ENCODE results near the gene MGAT5. TPM values are rescaled to one million over a fixed set of nuclear protein-coding genes. Genes with fewer than 3 reads are reported as not detected.

MGAT5 gene
- total RNA-seq, 4 donors from 2014 or later, result 34.1 to 47.5 (median 42.6) TPM

DNA sequence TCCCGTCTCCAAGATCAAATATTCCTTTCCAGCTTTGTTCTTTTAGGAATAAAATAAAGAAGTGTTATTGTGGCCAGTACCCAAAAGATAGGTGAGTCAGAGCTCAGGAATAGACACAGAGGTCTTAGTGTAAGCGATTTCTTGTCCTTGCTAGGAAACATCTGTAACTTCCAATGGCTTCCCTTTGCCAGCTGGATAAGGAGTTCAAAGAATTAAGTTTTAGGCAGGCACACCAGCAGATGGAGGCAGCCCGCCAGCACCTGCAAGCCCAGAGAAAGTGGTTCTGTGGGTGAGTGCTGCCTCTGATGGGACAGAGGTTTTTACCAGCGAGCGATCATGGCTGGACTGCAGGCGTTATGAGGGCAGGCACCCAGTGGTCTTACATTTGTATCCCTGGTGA is 125.4 kb downstream of the MGAT5 start:
- no peaks in the 10 kb centered on the region for H3K9me3 ChIP-seq
- no peak for TF ChIP-seq POLR2A (IDR thresholded peaks at IDR 0.05)
- peak in 1 of 2 donors; percentile 18 for TF ChIP-seq EP300 (IDR thresholded peaks at IDR 0.05)
- TF ChIP-seq, protein P1, sequence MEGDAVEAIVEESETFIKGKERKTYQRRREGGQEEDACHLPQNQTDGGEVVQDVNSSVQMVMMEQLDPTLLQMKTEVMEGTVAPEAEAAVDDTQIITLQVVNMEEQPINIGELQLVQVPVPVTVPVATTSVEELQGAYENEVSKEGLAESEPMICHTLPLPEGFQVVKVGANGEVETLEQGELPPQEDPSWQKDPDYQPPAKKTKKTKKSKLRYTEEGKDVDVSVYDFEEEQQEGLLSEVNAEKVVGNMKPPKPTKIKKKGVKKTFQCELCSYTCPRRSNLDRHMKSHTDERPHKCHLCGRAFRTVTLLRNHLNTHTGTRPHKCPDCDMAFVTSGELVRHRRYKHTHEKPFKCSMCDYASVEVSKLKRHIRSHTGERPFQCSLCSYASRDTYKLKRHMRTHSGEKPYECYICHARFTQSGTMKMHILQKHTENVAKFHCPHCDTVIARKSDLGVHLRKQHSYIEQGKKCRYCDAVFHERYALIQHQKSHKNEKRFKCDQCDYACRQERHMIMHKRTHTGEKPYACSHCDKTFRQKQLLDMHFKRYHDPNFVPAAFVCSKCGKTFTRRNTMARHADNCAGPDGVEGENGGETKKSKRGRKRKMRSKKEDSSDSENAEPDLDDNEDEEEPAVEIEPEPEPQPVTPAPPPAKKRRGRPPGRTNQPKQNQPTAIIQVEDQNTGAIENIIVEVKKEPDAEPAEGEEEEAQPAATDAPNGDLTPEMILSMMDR (IDR thresholded peaks at IDR 0.05), result no peak
- no peak for DNase-seq (ENCODE audit: low spot score in 2 of 2)
- H3K4me1 ChIP-seq, result peaks cover 0 to 11% (median 0%) of the 10 kb centered on the region in 4 donors
- H3K36me3 ChIP-seq, result peaks cover 0 to 3% (median 0%) of the 10 kb centered on the region in 3 donors
- H3K4me3 ChIP-seq, result no peak overlapping the region
- H3K27me3 ChIP-seq, result no peaks in the 10 kb centered on the region
- no peak overlapping the region for H3K27ac ChIP-seq
- WGBS, 2 donors, result 81 to 85% methylated on average over 6 of the region's 6 CpGs

DNA sequence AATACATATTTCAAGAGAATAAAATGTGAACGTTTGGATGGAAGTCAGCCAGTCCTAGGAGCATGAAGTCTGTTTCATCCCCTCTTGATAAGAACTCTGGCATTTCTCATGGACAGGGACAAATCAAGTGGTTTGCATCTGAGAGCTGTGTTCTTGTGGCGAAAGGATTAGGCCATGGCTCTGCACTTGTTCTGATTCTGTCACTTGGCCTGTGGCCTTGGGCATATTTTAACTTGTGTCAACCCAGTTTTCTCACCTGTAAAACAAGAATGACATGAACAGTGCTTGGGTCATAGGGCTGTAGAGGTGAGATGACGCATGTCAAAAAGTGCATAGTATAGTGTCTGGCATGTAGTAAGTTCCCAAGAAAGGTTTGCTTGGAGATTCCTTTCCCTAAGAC is 125.8 kb downstream of the MGAT5 start:
- Histone ChIP-seq H3K27ac (no peak overlapping the region), H3K4me3 (no peak overlapping the region), H3K4me1 (peaks cover 0 to 11% (median 0%) of the 10 kb centered on the region in 4 donors), H3K36me3 (peaks cover 0 to 3% (median 0%) of the 10 kb centered on the region in 3 donors), H3K9me3 (no peaks in the 10 kb centered on the region), H3K27me3 (no peaks in the 10 kb centered on the region)
- TF ChIP-seq EP300 (IDR thresholded peaks at IDR 0.05) (no peak), POLR2A (IDR thresholded peaks at IDR 0.05) (no peak)
- TF ChIP-seq, protein P1 (IDR thresholded peaks at IDR 0.05), result no peak
- 79 to 85% methylated on average over 3 of the region's 3 CpGs for WGBS, 2 donors
- no peak for DNase-seq (ENCODE audit: low spot score in 2 of 2)

DNA sequence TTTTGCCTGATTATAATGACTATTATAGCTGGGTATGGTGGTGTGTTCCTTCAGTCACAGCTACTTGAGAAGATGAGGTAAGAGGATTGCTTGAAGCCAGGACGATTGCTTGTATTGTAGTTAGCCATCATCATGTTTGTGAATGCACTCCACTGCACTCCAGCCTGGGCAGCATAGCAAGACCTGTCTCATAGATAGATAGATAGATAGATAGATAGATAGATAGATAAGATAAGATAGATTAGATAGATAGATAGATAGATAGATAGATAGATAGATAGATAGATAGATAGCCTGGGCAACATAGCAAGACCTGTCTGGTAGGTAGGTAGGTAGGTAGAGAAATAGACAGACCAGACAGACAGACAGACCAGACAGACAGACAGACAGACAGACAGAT is 127.3 kb downstream of the MGAT5 start:
- TF ChIP-seq, protein P1 (IDR thresholded peaks at IDR 0.05), result no peak
- TF ChIP-seq EP300 (IDR thresholded peaks at IDR 0.05) (no peak), POLR2A (IDR thresholded peaks at IDR 0.05) (no peak)
- Histone ChIP-seq H3K4me1 (peaks cover 0 to 4% (median 0%) of the 10 kb centered on the region in 4 donors), H3K9me3 (no peaks in the 10 kb centered on the region), H3K27ac (no peak overlapping the region), H3K4me3 (no peak overlapping the region), H3K27me3 (no peaks in the 10 kb centered on the region), H3K36me3 (peaks cover 0 to 3% (median 0%) of the 10 kb centered on the region in 3 donors)
- no peak for DNase-seq (ENCODE audit: low spot score in 2 of 2)
- 81 to 97% methylated on average over 1 of the region's 1 CpG for WGBS, 2 donors

GRCh38 chr2:134384131-134384530 is 130.3 kb downstream of the MGAT5 start:
- no peak overlapping the region for H3K4me3 ChIP-seq
- no peaks in the 10 kb centered on the region for H3K27me3 ChIP-seq
- H3K9me3 ChIP-seq, result no peaks in the 10 kb centered on the region
- H3K36me3 ChIP-seq, result peaks cover 0 to 3% (median 0%) of the 10 kb centered on the region in 3 donors
- no peak overlapping the region for H3K27ac ChIP-seq
- DNase-seq (ENCODE audit: low spot score in 2 of 2), result no peak
- WGBS, 2 donors, result 96% methylated on average over 4 of the region's 4 CpGs
- TF ChIP-seq, protein P1 (IDR thresholded peaks at IDR 0.05), result no peak
- no peak for TF ChIP-seq POLR2A (IDR thresholded peaks at IDR 0.05)
- TF ChIP-seq EP300 (IDR thresholded peaks at IDR 0.05), result no peak
- no peaks in the 10 kb centered on the region for H3K4me1 ChIP-seq

- 68 to 92% methylated on average over 2 of the region's 2 CpGs for WGBS, 2 donors
These were observed 131.3 kb downstream of the MGAT5 start for GRCh38 chr2:134385195-134385594.

More at GRCh38 chr2:134385195-134385594, 131.3 kb downstream of the MGAT5 start:
- TF ChIP-seq, protein P1 (IDR thresholded peaks at IDR 0.05), result no peak
- TF ChIP-seq EP300 (IDR thresholded peaks at IDR 0.05), result no peak
- no peak for TF ChIP-seq POLR2A (IDR thresholded peaks at IDR 0.05)
- no peak for DNase-seq (ENCODE audit: low spot score in 2 of 2)
- H3K4me3 ChIP-seq, result no peak overlapping the region
- no peaks in the 10 kb centered on the region for H3K9me3 ChIP-seq
- H3K36me3 ChIP-seq, result no peaks in the 10 kb centered on the region
- no peaks in the 10 kb centered on the region for H3K27me3 ChIP-seq
- H3K4me1 ChIP-seq, result no peaks in the 10 kb centered on the region
- H3K27ac ChIP-seq, result no peak overlapping the region
